Spleen (tissue), 11 donors: ENCODE measurements around the gene ITIH1. TPM values are rescaled to one million over a fixed set of nuclear protein-coding genes. Genes with fewer than 3 reads are reported as not detected.

Source experiments
- DNase-seq: peaks from one replicate; pipeline ENCODE4 v3.0.0-alpha.2; 2020
- H3K27ac ChIP-seq, 8 donors: fragments of 200-600 bp; sonication (generic) in 7 of 8; 1 replicate in 4 of 8; 2 replicates in 4 of 8; pipeline versions ENCODE4 v1.5.0 to v1.8.0; 2016 to 2021; ENCODE audit warnings: inconsistent platforms in 4 of 8, mild to moderate bottlenecking in 4 of 8, moderate library complexity in 1 of 8
- H3K27me3 ChIP-seq, 7 donors: fragments of 200-600 bp; sonication (generic) in 6 of 7; replicated peaks in 1 of 7; 1 replicate in 4 of 7; 2 replicates in 3 of 7; pipeline versions ENCODE4 v1.5.0 to v1.8.0; 2016 to 2021; ENCODE audit warnings: inconsistent platforms in 3 of 7, mild to moderate bottlenecking in 1 of 7
- H3K36me3 ChIP-seq, 6 donors: fragments of 200-600 bp; sonication (generic) in 5 of 6; 1 replicate in 4 of 6; 2 replicates in 2 of 6; pipeline versions ENCODE4 v1.5.0 to v1.8.0; 2016 to 2021; ENCODE audit warnings: inconsistent platforms in 2 of 6
- H3K4me1 ChIP-seq, 6 donors: fragments of 200-600 bp; sonication (generic) in 5 of 6; 1 replicate in 3 of 6; 2 replicates in 3 of 6; pipeline versions ENCODE4 v1.5.0 to v1.8.0; 2016 to 2021; ENCODE audit warnings: inconsistent platforms in 3 of 6
- H3K4me3 ChIP-seq, 8 donors: fragments of 200-600 bp; sonication (generic) in 7 of 8; 1 replicate in 4 of 8; 2 replicates in 4 of 8; pipeline versions ENCODE4 v1.5.0 to v1.8.0; 2016 to 2021; ENCODE audit warnings: inconsistent platforms in 4 of 8, mild to moderate bottlenecking in 4 of 8, moderate library complexity in 2 of 8
- H3K9me3 ChIP-seq, 8 donors: fragments of 200-600 bp; sonication (generic) in 7 of 8; 1 replicate in 4 of 8; 2 replicates in 4 of 8; pipeline versions ENCODE4 v1.5.0 to v1.8.0; 2016 to 2021; ENCODE audit warnings: inconsistent platforms in 4 of 8
- CTCF ChIP-seq, 11 experiments: fragments of 200-600 bp in 7 of 11; fragments of 450-650 bp in 4 of 11; sonication (generic) in 4 of 11; IDR thresholded peaks in 8 of 11; conservative IDR thresholded peaks in 3 of 11; 1 replicate in 7 of 11; 2 replicates in 4 of 11; pipeline versions ENCODE4 v1.4.0 to v1.8.0; 2016 to 2021; ENCODE audit warnings: antibody characterized with exemption in 11 of 11, inconsistent platforms in 4 of 11, mild to moderate bottlenecking in 1 of 11
- POLR2A ChIP-seq, 3 donors: fragments of 450-650 bp; IDR thresholded peaks; one replicate each; pipeline ENCODE4 v1.5.1; 2017; ENCODE audit warnings: antibody characterized with exemption in 3 of 3, mild to moderate bottlenecking in 1 of 3
- POLR2AphosphoS5 ChIP-seq, 3 donors: sonication (generic); formaldehyde crosslinking; IDR thresholded peaks; one replicate each; pipeline ENCODE4 v1.5.1; 2017; ENCODE audit warnings: antibody characterized with exemption in 3 of 3
- WGBS, 5 donors: extraction: QIAGEN DNeasy Blood & Tissue Kit in 3 of 5; methylation state at CpG; one replicate each; pipeline versions ENCODE4 v1.1.5 to v1.1.7; 2013 to 2018; 5-methylcytosine and 5-hydroxymethylcytosine counted together
- intact Hi-C: fragments of 100-400 bp; cut with DNase I; formaldehyde crosslinking; loops from one replicate; pipeline ENCODE4 v1.15.0; 2023; ENCODE audit warnings: low total_unique reads
- polyA plus RNA-seq, 3 donors: library from polyadenylated mRNA; stranded (reverse); fragments of 200-250 nt; gene quantifications; one replicate each; pipeline ENCODE4 v1.2.1, GENCODE V29; 2013
- total RNA-seq, 7 donors: library from RNA; depleted of rRNA in 3 of 7; stranded (reverse); fragments of >200 nt in 3 of 7; fragmentation: NEBNext Ultra II Directional in 4 of 7; extraction: Animal tissue kit (Norgen Biotek cat#: 25700) in 4 of 7; gene quantifications; one replicate each; pipeline versions ENCODE4 v1.1.0 to v1.2.1, GENCODE V29; 2016 to 2021
- donor health status: healthy with polysubstance abuse.
- donor health status: DM: no; HTN: no; CAD: no; lungs with moderate emphysema.
- donor health status: DM: no; HTN: no; CAD: no.
- donor health status: Bipolar disorder and iron deficiency.
- donor health status: healthy.
- donor health status: DM: no; HTN: no; CAD: no.
- donor health status: DM: yes; HTN: yes; CAD: no.

The ITIH1 gene
- total and polyA plus RNA-seq, 10 donors = 0.65 to 11.4 (median 2.6) TPM

- DNase-seq = no peak
- Histone ChIP-seq H3K27me3 (no peaks in the 10 kb centered on the region), H3K4me1 (no peaks in the 10 kb centered on the region), H3K4me3 (no peak overlapping the region), H3K27ac (no peak overlapping the region), H3K36me3 (peaks cover 0 to 65% (median 3%) of the 10 kb centered on the region in 6 donors), H3K9me3 (no peaks in the 10 kb centered on the region)
- intact Hi-C loops = no loop called here
- WGBS, 5 donors = 83 to 94% (median 84%) methylated on average over 7 to 10 of the region's 10 CpGs
- no peak for TF ChIP-seq CTCF (IDR thresholded peaks at IDR 0.05 in 8 of 11, conservative IDR thresholded peaks at IDR 0.05 in 3 of 11)
- TF ChIP-seq POLR2AphosphoS5 (IDR thresholded peaks at IDR 0.05) = peak in 1 of 3 donors; percentile 1
- TF ChIP-seq POLR2A (IDR thresholded peaks at IDR 0.05) = no peak
Observed at GRCh38 chr3:52829906-52830463, 52.6 kb downstream of the ITIH1 start.

GRCh38 chr3:52830535-52831258 lies 53.3 kb downstream of the ITIH1 start, which contains the start of gene ITIH4:
Gene ITIH4, minus strand, starts transcription at chr3:52830672. Its CDS starts 30 bp downstream, at chr3:52830642.
- Histone ChIP-seq H3K36me3 (peaks cover 0 to 69% (median 6%) of the 10 kb centered on the region in 6 donors), H3K27me3 (no peaks in the 10 kb centered on the region), H3K9me3 (no peaks in the 10 kb centered on the region), H3K4me3 (no peak within 1 kb of the TSS), H3K27ac (no peak within 1 kb of the TSS), H3K4me1 (no peaks in the 10 kb centered on the region)
- TF ChIP-seq CTCF (IDR thresholded peaks at IDR 0.05 in 8 of 11, conservative IDR thresholded peaks at IDR 0.05 in 3 of 11) (no peak), POLR2AphosphoS5 (IDR thresholded peaks at IDR 0.05) (no peak), POLR2A (IDR thresholded peaks at IDR 0.05) (no peak)
- DNase-seq = no peak
- intact Hi-C loops = no loop called here
- WGBS, 5 donors = 83 to 88% (median 86%) methylated on average over 14 to 16 of the region's 16 CpGs

- intact Hi-C loops = no loop called here
- 59 to 70% (median 69%) methylated on average over 14 to 21 of the region's 21 CpGs for WGBS, 5 donors
- no peaks in the 10 kb centered on the region for H3K9me3 ChIP-seq
- H3K27ac ChIP-seq = no peak overlapping the region
- DNase-seq = peak; percentile 62
- H3K27me3 ChIP-seq = no peaks in the 10 kb centered on the region
- peaks cover 0 to 69% (median 13%) of the 10 kb centered on the region in 6 donors for H3K36me3 ChIP-seq
- no peak overlapping the region for H3K4me3 ChIP-seq
- TF ChIP-seq POLR2AphosphoS5 (IDR thresholded peaks at IDR 0.05) (no peak), POLR2A (IDR thresholded peaks at IDR 0.05) (no peak), CTCF (IDR thresholded peaks at IDR 0.05 in 8 of 11, conservative IDR thresholded peaks at IDR 0.05 in 3 of 11) (no peak)
- no peaks in the 10 kb centered on the region for H3K4me1 ChIP-seq
Observed at GRCh38 chr3:52831500-52832301, 54.3 kb downstream of the ITIH1 start.
